Endodermal cell (in vitro differentiated cells): ENCODE measurements around the gene UNC5B. TPM values are rescaled to one million over a fixed set of nuclear protein-coding genes. Genes with fewer than 3 reads are reported as not detected.

ENCODE experiments used
- DNase-seq: peaks from one replicate; pipeline ENCODE4 v3.0.0-alpha.2; 2017
- H3K27ac ChIP-seq: 2 replicates; pipeline ENCODE4 v1.5.1; 2013; ENCODE audit warnings: mild to moderate bottlenecking, low read depth, low read length, moderate library complexity
- H3K27me3 ChIP-seq: 2 replicates; pipeline ENCODE4 v1.6.1; 2013; ENCODE audit warnings: mild to moderate bottlenecking, low read length, moderate library complexity; ENCODE audit not compliant: insufficient read depth, control insufficient read depth, poor library complexity, severe bottlenecking
- H3K36me3 ChIP-seq: 2 replicates; pipeline ENCODE4 v1.7.0; 2013; ENCODE audit warnings: mild to moderate bottlenecking, low read length, moderate library complexity; ENCODE audit not compliant: control insufficient read depth, insufficient read depth
- H3K4me1 ChIP-seq: one replicate; pipeline ENCODE4 v1.7.0; 2013; ENCODE audit warnings: low read length; ENCODE audit not compliant: control insufficient read depth, insufficient read depth
- H3K4me3 ChIP-seq: 2 replicates; pipeline ENCODE4 v1.5.1; 2013; ENCODE audit warnings: mild to moderate bottlenecking, low read length, moderate library complexity
- H3K9ac ChIP-seq: 2 replicates; pipeline ENCODE4 v1.6.1; 2013; ENCODE audit warnings: mild to moderate bottlenecking, low read length, moderate library complexity; ENCODE audit not compliant: poor library complexity, severe bottlenecking; ENCODE audit errors: extremely low read depth
- H3K9me3 ChIP-seq: 2 replicates; pipeline ENCODE4 v1.6.1; 2013; ENCODE audit warnings: mild to moderate bottlenecking, low read length, moderate library complexity; ENCODE audit not compliant: control insufficient read depth
- H3K27ac Mint-ChIP-seq: 2 replicates; pipeline ENCODE4 v1.8.0; 2020; ENCODE audit warnings: mixed read lengths
- H3K27me3 Mint-ChIP-seq: 2 replicates; pipeline ENCODE4 v1.8.0; 2021; ENCODE audit warnings: mild to moderate bottlenecking, mixed read lengths; ENCODE audit not compliant: insufficient read depth
- H3K36me3 Mint-ChIP-seq: 2 replicates; pipeline ENCODE4 v1.8.0; 2020; ENCODE audit warnings: low read depth, mixed read lengths
- H3K4me1 Mint-ChIP-seq: 2 replicates; pipeline ENCODE4 v1.8.0; 2020; ENCODE audit warnings: mixed read lengths
- H3K4me3 Mint-ChIP-seq: 2 replicates; pipeline ENCODE4 v1.8.0; 2020; ENCODE audit warnings: mild to moderate bottlenecking, moderate library complexity, mixed read lengths
- H3K9me3 Mint-ChIP-seq: 2 replicates; pipeline ENCODE4 v1.8.0; 2020; ENCODE audit warnings: mild to moderate bottlenecking, mixed read lengths
- CTCF ChIP-seq: fragments of 200-600 bp; sonication (generic); conservative IDR thresholded peaks from 2 replicates; pipeline ENCODE4 v1.5.0; 2021; ENCODE audit warnings: antibody characterized with exemption, mild to moderate bottlenecking
- WGBS, 2 experiments: methylation state at CpG; one replicate each; pipeline versions ENCODE4 v1.1.5 to v1.1.7; 2013; ENCODE audit warnings: missing lambda C conversion rate in 2 of 2, mixed read lengths in 1 of 2; ENCODE audit not compliant: insufficient coverage in 1 of 2, insufficient read length in 1 of 2; 5-methylcytosine and 5-hydroxymethylcytosine counted together
- long read RNA-seq, 4 experiments: library from polyadenylated mRNA in 2 of 4; library from RNA in 1 of 4; library from capped mRNA in 1 of 4; stranded (forward) in 3 of 4; unstranded in 1 of 4; transcript quantifications; one replicate each; pipeline ENCODE4 v2.0.0, GENCODE V29; 2020 to 2021; ENCODE audit warnings: inconsistent platforms in 1 of 4
- polyA plus RNA-seq, 2 experiments: library from polyadenylated mRNA; stranded (reverse); fragments of 50-300 nt; gene quantifications; one replicate each; pipeline ENCODE4 v1.2.3, GENCODE V29; 2013
- total RNA-seq, 2 donors: library from RNA; stranded (reverse); fragmentation: NEBNext Ultra II Directional in 1 of 2; extraction: Animal tissue kit (Norgen Biotek cat#: 25700) in 1 of 2; gene quantifications; 2 replicates in 1 of 2; 3 replicates in 1 of 2; pipeline ENCODE4 v1.2.1, GENCODE V29; 2021

The UNC5B gene
- 10 to 100 TPM in 1 of 2 donors, 1 to 10 TPM in 1; 9.7 to 14.5 TPM for total RNA-seq
- 14.7 TPM for polyA plus RNA-seq (2013, experiment 1 of 2)
- polyA plus RNA-seq (2013, experiment 2 of 2), result 13.2 TPM
- long read RNA-seq, experiment 1, partial matches to known transcripts, result 0 of 9 reads
- long read RNA-seq, experiment 1, other reads (novel, unspliced or antisense), result 9 of 9 reads
- long read RNA-seq, experiment 2, full-length matches to known transcripts, result 4 of 12 reads
- long read RNA-seq, experiment 2, partial matches to known transcripts, result 4 of 12 reads
- long read RNA-seq, experiment 2, other reads (novel, unspliced or antisense), result 4 of 12 reads
- long read RNA-seq, experiment 3, partial matches to known transcripts, result 18 of 23 reads
- long read RNA-seq, experiment 3, other reads (novel, unspliced or antisense), result 5 of 23 reads
- long read RNA-seq, experiment 4, partial matches to known transcripts, result 0 of 1 reads
- long read RNA-seq, experiment 4, other reads (novel, unspliced or antisense), result 1 of 1 reads

GRCh38 chr10:71212318-71213126 lies at the start of gene UNC5B:
Gene UNC5B, plus strand, starts transcription at chr10:71212570. Its CDS starts 416 bp downstream, at chr10:71212986.
- WGBS, 2 experiments, result 0% methylated on average over 33 to 109 of the region's 109 CpGs
- no peaks in the 10 kb centered on the region for H3K36me3 ChIP-seq
- Mint-ChIP-seq H3K4me1 (peaks cover 33% of the 10 kb centered on the region), H3K27ac (no peak within 1 kb of the TSS), H3K36me3 (no peaks in the 10 kb centered on the region), H3K4me3 (peak within 1 kb of the TSS; percentile 71), H3K27me3 (peaks cover 58% of the 10 kb centered on the region), H3K9me3 (no peaks in the 10 kb centered on the region)
- H3K4me1 ChIP-seq, result peaks cover 14% of the 10 kb centered on the region
- no peak within 1 kb of the TSS for H3K27ac ChIP-seq
- H3K9ac ChIP-seq, result no peak within 1 kb of the TSS
- H3K9me3 ChIP-seq, result no peaks in the 10 kb centered on the region
- H3K27me3 ChIP-seq, result peaks cover 68% of the 10 kb centered on the region
- H3K4me3 ChIP-seq, result peak within 1 kb of the TSS; percentile 86
- peak; percentile 96 for DNase-seq
- peak; percentile 66 for TF ChIP-seq CTCF

GRCh38 chr10:71173466-71173865 lies 38.9 kb upstream of the UNC5B start:
- no peak overlapping the region for H3K27ac Mint-ChIP-seq
- no peak overlapping the region for H3K27ac ChIP-seq
- TF ChIP-seq CTCF, result no peak
- H3K27me3 ChIP-seq, result peaks cover 21% of the 10 kb centered on the region
- no peak overlapping the region for H3K4me3 Mint-ChIP-seq
- H3K4me1 ChIP-seq, result no peaks in the 10 kb centered on the region
- no peak overlapping the region for H3K4me3 ChIP-seq
- peaks cover 5% of the 10 kb centered on the region for H3K27me3 Mint-ChIP-seq
- no peaks in the 10 kb centered on the region for H3K36me3 Mint-ChIP-seq
- no peak overlapping the region for H3K9ac ChIP-seq
- no peaks in the 10 kb centered on the region for H3K9me3 ChIP-seq
- no peaks in the 10 kb centered on the region for H3K9me3 Mint-ChIP-seq
- H3K36me3 ChIP-seq, result no peaks in the 10 kb centered on the region
- H3K4me1 Mint-ChIP-seq, result peaks cover 11% of the 10 kb centered on the region
- DNase-seq, result no peak

- no peak overlapping the region for H3K9ac ChIP-seq
- H3K4me1 ChIP-seq, result no peaks in the 10 kb centered on the region
- Mint-ChIP-seq H3K27me3 (peaks cover 4% of the 10 kb centered on the region), H3K27ac (peak overlapping the region; percentile 32), H3K4me1 (peaks cover 11% of the 10 kb centered on the region), H3K4me3 (no peak overlapping the region), H3K36me3 (no peaks in the 10 kb centered on the region), H3K9me3 (no peaks in the 10 kb centered on the region)
- TF ChIP-seq CTCF, result no peak
- H3K4me3 ChIP-seq, result no peak overlapping the region
- H3K27me3 ChIP-seq, result peaks cover 4% of the 10 kb centered on the region
- WGBS, 2 experiments, result 57 to 63% methylated on average over 2 of the region's 2 CpGs
- H3K36me3 ChIP-seq, result no peaks in the 10 kb centered on the region
- H3K27ac ChIP-seq, result no peak overlapping the region
- DNase-seq, result peak; percentile 89
- no peaks in the 10 kb centered on the region for H3K9me3 ChIP-seq
Measured at GRCh38 chr10:71176661-71177060, 35.7 kb upstream of the UNC5B start.
